ENCODE data around the gene PTGR3. TPM values are rescaled to one million over a fixed set of nuclear protein-coding genes. Genes with fewer than 3 reads are reported as not detected.
"Not testable (repeated sequence)": the region's sequence is repeated elsewhere in the genome, so short reads cannot be mapped to it uniquely, and the experiment has no call there.

The PTGR3 gene
- total RNA-seq, 1 experiment from 2014 or later, result 9.3 TPM

DNA sequence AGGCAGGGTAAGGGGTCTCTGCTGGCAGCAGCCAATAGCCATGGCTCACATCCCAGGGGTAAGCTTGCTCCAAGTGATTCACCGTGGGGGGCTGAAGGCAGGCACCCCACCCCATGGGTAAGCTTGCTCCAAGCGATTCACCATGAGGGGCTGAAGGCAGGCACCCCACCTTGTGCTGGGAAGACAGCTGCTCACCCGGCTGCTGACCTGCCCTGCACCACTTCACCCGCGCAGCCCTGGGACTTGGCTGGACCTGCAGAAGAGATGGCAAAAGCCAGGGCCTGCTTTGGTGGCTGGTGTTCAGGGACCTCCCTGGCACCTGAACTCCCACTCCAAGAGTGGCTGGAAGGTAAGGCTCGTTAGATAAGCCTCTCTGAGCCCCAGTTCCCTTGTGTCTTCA lies 19.2 kb downstream of the PTGR3 start:
- no peak overlapping the region for H3K4me3 Mint-ChIP-seq (ENCODE audit: unreplicated experiment)
- DNase-seq, result no peak
- H3K36me3 Mint-ChIP-seq (ENCODE audit: insufficient read depth, unreplicated experiment), result no peaks in the 10 kb centered on the region
- no peaks in the 10 kb centered on the region for H3K9me3 ChIP-seq
- H3K9me3 Mint-ChIP-seq (ENCODE audit: unreplicated experiment), result no peaks in the 10 kb centered on the region
- H3K27me3 Mint-ChIP-seq (ENCODE audit: insufficient read depth, unreplicated experiment), result no peaks in the 10 kb centered on the region
- no peak overlapping the region for H3K27ac Mint-ChIP-seq (ENCODE audit: unreplicated experiment)
- H3K4me1 ChIP-seq, result no peaks in the 10 kb centered on the region
- intact Hi-C loops (cut with micrococcal nuclease; ENCODE audit: unreplicated experiment), result no loop called here
- H3K27me3 ChIP-seq (replicated peaks; ENCODE audit: control insufficient read depth, insufficient read depth, low read length), result no peaks in the 10 kb centered on the region
- TF ChIP-seq, protein P1, sequence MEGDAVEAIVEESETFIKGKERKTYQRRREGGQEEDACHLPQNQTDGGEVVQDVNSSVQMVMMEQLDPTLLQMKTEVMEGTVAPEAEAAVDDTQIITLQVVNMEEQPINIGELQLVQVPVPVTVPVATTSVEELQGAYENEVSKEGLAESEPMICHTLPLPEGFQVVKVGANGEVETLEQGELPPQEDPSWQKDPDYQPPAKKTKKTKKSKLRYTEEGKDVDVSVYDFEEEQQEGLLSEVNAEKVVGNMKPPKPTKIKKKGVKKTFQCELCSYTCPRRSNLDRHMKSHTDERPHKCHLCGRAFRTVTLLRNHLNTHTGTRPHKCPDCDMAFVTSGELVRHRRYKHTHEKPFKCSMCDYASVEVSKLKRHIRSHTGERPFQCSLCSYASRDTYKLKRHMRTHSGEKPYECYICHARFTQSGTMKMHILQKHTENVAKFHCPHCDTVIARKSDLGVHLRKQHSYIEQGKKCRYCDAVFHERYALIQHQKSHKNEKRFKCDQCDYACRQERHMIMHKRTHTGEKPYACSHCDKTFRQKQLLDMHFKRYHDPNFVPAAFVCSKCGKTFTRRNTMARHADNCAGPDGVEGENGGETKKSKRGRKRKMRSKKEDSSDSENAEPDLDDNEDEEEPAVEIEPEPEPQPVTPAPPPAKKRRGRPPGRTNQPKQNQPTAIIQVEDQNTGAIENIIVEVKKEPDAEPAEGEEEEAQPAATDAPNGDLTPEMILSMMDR (IDR thresholded peaks at IDR 0.05; ENCODE audit: insufficient read depth in 1 of 2, low read depth in 1 of 2, low read length in 1 of 2, severe bottlenecking in 1 of 2, unreplicated experiment in 1 of 2), result no peak
- H3K4me3 ChIP-seq (ENCODE audit: low read depth, low read length), result no peak overlapping the region
- no peaks in the 10 kb centered on the region for H3K4me1 Mint-ChIP-seq (ENCODE audit: low read depth, unreplicated experiment)
- POLR2A ChIA-PET, result no interaction called here
- BruUV-seq (replicated peaks), result no TSS peak
- no peaks in the 10 kb centered on the region for H3K36me3 ChIP-seq (ENCODE audit: control insufficient read depth, insufficient read depth, low read length)
- CTCF ChIA-PET, result no interaction called here

DNA sequence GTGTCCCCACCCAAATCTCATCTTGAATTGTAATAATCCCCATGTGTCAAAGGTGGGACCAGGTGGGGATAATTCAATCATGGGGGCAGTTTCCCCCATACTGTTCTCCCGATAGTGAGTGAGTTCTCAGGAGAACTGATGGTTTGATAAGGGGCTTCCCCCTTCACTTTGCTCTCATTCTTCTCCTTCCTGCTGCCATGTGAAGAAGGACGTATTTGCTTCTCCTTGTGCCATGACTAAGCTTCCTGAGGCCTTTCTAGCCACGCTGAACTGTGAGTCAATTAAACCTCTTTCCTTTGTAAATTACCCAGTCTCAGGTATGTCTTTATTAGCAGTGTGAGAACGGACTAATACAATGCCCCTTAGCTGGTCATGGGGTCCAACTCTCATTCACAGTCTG lies 21.2 kb downstream of the PTGR3 start:
- H3K4me3 ChIP-seq (ENCODE audit: low read depth, low read length); H3K9me3 ChIP-seq; POLR2A ChIA-PET; H3K4me3 Mint-ChIP-seq (ENCODE audit: unreplicated experiment); intact Hi-C loops (cut with micrococcal nuclease; ENCODE audit: unreplicated experiment); H3K27ac Mint-ChIP-seq (ENCODE audit: unreplicated experiment); BruUV-seq (replicated peaks); H3K27me3 Mint-ChIP-seq (ENCODE audit: insufficient read depth, unreplicated experiment); DNase-seq; H3K4me1 ChIP-seq; CTCF ChIA-PET; H3K9me3 Mint-ChIP-seq (ENCODE audit: unreplicated experiment); H3K36me3 Mint-ChIP-seq (ENCODE audit: insufficient read depth, unreplicated experiment); H3K27me3 ChIP-seq (replicated peaks; ENCODE audit: control insufficient read depth, insufficient read depth, low read length); H3K4me1 Mint-ChIP-seq (ENCODE audit: low read depth, unreplicated experiment); H3K36me3 ChIP-seq (ENCODE audit: control insufficient read depth, insufficient read depth, low read length): not testable (repeated sequence)

DNA sequence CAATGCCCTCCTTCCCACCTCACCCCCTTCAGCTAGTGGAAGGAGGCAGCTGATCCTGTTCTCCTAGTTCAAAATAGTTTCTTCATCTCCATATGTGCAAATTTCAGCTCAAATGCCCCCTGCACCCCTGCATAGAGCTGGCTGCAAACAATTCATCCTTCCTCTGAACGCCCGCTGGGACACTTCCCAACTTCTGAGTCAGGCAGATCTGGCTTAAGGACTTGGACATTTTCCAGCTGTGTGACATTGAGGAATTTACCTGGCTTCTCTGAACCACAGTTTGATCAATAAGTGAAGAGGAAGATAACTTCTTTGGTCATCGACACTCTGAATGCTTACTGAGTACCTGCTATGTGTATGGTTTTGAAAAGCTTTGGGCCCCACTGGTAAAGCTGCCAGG lies 23.5 kb downstream of the PTGR3 start:
- H3K9me3 ChIP-seq, result no peaks in the 10 kb centered on the region
- Mint-ChIP-seq H3K36me3 (ENCODE audit: insufficient read depth, unreplicated experiment) (no peaks in the 10 kb centered on the region), H3K27ac (ENCODE audit: unreplicated experiment) (no peak overlapping the region), H3K9me3 (ENCODE audit: unreplicated experiment) (peaks cover 11% of the 10 kb centered on the region), H3K4me3 (ENCODE audit: unreplicated experiment) (no peak overlapping the region), H3K27me3 (ENCODE audit: insufficient read depth, unreplicated experiment) (peaks cover 3% of the 10 kb centered on the region), H3K4me1 (ENCODE audit: low read depth, unreplicated experiment) (no peaks in the 10 kb centered on the region)
- H3K4me3 ChIP-seq (ENCODE audit: low read depth, low read length), result no peak overlapping the region
- intact Hi-C loops (cut with micrococcal nuclease; ENCODE audit: unreplicated experiment), result no loop called here
- H3K36me3 ChIP-seq (ENCODE audit: control insufficient read depth, insufficient read depth, low read length), result no peaks in the 10 kb centered on the region
- BruUV-seq (replicated peaks), result no TSS peak
- POLR2A ChIA-PET, result no interaction called here
- no peaks in the 10 kb centered on the region for H3K4me1 ChIP-seq
- H3K27me3 ChIP-seq (replicated peaks; ENCODE audit: control insufficient read depth, insufficient read depth, low read length), result no peaks in the 10 kb centered on the region
- CTCF ChIA-PET, result no interaction called here
- TF ChIP-seq, protein P1 (IDR thresholded peaks at IDR 0.05; ENCODE audit: insufficient read depth in 1 of 2, low read depth in 1 of 2, low read length in 1 of 2, severe bottlenecking in 1 of 2, unreplicated experiment in 1 of 2), result no peak
- DNase-seq, result no peak

DNA sequence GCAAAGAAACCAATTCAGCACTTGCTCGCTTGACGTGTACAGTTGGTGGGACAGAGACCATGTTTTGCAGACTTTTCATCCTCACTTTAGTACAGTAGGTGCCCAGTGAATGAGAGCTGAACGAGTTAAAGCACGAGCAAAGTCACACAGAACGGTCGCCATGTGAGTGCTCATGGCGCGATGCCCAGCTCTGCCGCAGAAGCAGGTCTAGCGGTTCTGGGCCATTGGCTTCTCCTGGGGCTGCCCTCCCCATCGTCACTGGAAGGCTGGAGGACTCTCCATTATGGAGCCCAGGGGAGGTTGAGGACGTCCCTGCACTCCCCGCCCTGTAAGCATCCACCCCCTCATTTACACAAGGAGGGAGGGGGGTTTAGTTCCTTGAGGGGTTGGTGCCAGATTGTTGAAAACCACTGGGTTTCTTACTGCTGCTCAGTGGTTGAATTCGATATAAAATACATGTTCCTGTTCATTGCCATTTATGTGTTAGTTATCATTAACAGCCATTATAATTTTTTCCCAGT lies 24.9 kb downstream of the PTGR3 start:
- Histone ChIP-seq H3K4me3 (ENCODE audit: low read depth, low read length) (no peak overlapping the region), H3K4me1 (no peaks in the 10 kb centered on the region), H3K36me3 (ENCODE audit: control insufficient read depth, insufficient read depth, low read length) (no peaks in the 10 kb centered on the region), H3K9me3 (no peaks in the 10 kb centered on the region), H3K27me3 (replicated peaks; ENCODE audit: control insufficient read depth, insufficient read depth, low read length) (no peaks in the 10 kb centered on the region)
- no peaks in the 10 kb centered on the region for H3K36me3 Mint-ChIP-seq (ENCODE audit: insufficient read depth, unreplicated experiment)
- CTCF ChIA-PET, result interaction anchor here (0.7 kb wide), 1 partner anchor 60 kb away, joined by 3 read pairs; no protein-coding TSS in a partner anchor
- H3K4me3 Mint-ChIP-seq (ENCODE audit: unreplicated experiment), result no peak overlapping the region
- POLR2A ChIA-PET, result no interaction called here
- TF ChIP-seq, protein P1 (IDR thresholded peaks at IDR 0.05; ENCODE audit: insufficient read depth in 1 of 2, low read depth in 1 of 2, low read length in 1 of 2, severe bottlenecking in 1 of 2, unreplicated experiment in 1 of 2), result no peak
- H3K27ac Mint-ChIP-seq (ENCODE audit: unreplicated experiment), result no peak overlapping the region
- H3K9me3 Mint-ChIP-seq (ENCODE audit: unreplicated experiment), result peaks cover 11% of the 10 kb centered on the region
- H3K27me3 Mint-ChIP-seq (ENCODE audit: insufficient read depth, unreplicated experiment), result peaks cover 3% of the 10 kb centered on the region
- no peaks in the 10 kb centered on the region for H3K4me1 Mint-ChIP-seq (ENCODE audit: low read depth, unreplicated experiment)
- intact Hi-C loops (cut with micrococcal nuclease; ENCODE audit: unreplicated experiment), result no loop called here
- no TSS peak for BruUV-seq (replicated peaks)
- no peak for DNase-seq
